ENCODE measurements around the gene KRT86. TPM values are rescaled to one million over a fixed set of nuclear protein-coding genes. Genes with fewer than 3 reads are reported as not detected.
A peak's percentile ranks its signal among the peaks of the same experiment; 100 is the strongest.

KRT86 gene
- total and polyA plus RNA-seq, 4 donors: 0.10 to 0.73 (median 0.38) TPM

DNA sequence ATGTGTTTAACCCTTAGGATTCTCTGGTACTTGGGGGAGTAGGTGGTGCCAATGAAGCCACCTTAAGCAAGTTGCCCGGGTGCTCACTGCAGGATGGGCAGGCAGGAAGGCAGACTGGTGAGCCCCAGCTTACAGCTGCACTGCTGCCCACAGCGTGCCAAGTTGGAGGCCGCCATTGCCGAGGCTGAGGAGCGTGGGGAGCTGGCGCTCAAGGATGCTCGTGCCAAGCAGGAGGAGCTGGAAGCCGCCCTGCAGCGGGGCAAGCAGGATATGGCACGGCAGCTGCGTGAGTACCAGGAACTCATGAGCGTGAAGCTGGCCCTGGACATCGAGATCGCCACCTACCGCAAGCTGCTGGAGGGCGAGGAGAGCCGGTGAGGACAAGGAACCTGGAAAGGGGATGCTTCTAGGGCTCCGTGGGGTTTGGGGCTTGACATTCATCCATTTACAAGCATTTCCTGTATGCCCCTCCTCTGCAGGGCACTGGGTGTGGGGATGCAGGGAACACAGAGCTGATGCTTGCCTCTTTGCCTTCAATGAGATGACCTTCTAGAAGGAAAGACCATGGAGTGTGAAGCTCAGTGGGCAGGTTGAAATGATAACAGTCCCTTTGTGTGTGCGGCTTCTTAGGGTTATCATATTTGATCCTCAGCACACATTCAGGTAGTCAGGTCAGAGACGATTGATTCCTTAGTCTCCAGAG is 29.0 kb upstream of the KRT86 start:
- no peaks in the 10 kb centered on the region for H3K36me3 ChIP-seq (ENCODE audit: control insufficient read depth, insufficient read depth, low read length)
- no peak for DNase-seq (ENCODE audit: low read depth in 4 of 6, low spot score in 6 of 6)
- H3K27ac ChIP-seq (ENCODE audit: low read depth, low read length): no peak overlapping the region
- WGBS (ENCODE audit: insufficient coverage): 88% methylated on average over 19 of the region's 20 CpGs
- no peaks in the 10 kb centered on the region for H3K9me3 ChIP-seq (ENCODE audit: control insufficient read depth, insufficient read depth, low read length)
- H3K27me3 ChIP-seq (ENCODE audit: control insufficient read depth, insufficient read depth, low read length): peaks cover 15% of the 10 kb centered on the region
- H3K4me3 ChIP-seq (ENCODE audit: low read depth, low read length): no peak overlapping the region
- H3K4me1 ChIP-seq (ENCODE audit: control insufficient read depth, insufficient read depth, low read length): peaks cover 34% of the 10 kb centered on the region

DNA sequence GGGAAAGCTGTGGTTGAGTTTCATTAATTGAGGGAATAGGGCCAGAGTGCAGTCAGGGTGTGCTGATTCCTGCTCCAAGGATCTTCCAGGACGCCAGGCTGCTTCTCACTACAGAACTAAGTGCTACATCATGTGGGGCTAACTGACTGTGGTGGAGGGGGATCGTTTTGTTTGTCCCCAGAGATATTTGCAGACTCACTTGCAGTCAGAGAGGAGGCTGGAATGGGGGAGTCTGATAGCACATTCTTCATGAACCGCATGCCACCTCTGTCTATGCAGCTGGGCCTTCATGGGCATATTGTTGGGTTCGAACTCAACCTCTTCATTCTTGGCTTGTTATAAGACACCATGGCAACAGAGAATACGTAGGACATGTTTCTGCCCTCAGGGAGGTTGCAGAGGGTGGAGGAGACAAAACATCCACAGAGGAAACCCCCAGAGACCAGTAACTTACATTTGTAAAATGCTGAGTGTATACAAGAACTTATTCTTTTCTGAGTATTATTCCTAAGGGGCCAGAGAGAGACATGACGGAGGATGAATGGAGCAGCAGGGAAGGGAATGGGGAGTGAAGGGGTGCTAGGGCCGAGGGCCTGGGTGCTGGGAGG is 28.4 kb upstream of the KRT86 start:
- Histone ChIP-seq H3K36me3 (ENCODE audit: control insufficient read depth, insufficient read depth, low read length) (no peaks in the 10 kb centered on the region), H3K9me3 (ENCODE audit: control insufficient read depth, insufficient read depth, low read length) (no peaks in the 10 kb centered on the region), H3K27me3 (ENCODE audit: control insufficient read depth, insufficient read depth, low read length) (peaks cover 18% of the 10 kb centered on the region), H3K4me3 (ENCODE audit: low read depth, low read length) (no peak overlapping the region), H3K27ac (ENCODE audit: low read depth, low read length) (no peak overlapping the region), H3K4me1 (ENCODE audit: control insufficient read depth, insufficient read depth, low read length) (peaks cover 34% of the 10 kb centered on the region)
- WGBS (ENCODE audit: insufficient coverage): 68% methylated on average over 4 of the region's 7 CpGs
- no peak for DNase-seq (ENCODE audit: low read depth in 4 of 6, low spot score in 6 of 6)

DNA sequence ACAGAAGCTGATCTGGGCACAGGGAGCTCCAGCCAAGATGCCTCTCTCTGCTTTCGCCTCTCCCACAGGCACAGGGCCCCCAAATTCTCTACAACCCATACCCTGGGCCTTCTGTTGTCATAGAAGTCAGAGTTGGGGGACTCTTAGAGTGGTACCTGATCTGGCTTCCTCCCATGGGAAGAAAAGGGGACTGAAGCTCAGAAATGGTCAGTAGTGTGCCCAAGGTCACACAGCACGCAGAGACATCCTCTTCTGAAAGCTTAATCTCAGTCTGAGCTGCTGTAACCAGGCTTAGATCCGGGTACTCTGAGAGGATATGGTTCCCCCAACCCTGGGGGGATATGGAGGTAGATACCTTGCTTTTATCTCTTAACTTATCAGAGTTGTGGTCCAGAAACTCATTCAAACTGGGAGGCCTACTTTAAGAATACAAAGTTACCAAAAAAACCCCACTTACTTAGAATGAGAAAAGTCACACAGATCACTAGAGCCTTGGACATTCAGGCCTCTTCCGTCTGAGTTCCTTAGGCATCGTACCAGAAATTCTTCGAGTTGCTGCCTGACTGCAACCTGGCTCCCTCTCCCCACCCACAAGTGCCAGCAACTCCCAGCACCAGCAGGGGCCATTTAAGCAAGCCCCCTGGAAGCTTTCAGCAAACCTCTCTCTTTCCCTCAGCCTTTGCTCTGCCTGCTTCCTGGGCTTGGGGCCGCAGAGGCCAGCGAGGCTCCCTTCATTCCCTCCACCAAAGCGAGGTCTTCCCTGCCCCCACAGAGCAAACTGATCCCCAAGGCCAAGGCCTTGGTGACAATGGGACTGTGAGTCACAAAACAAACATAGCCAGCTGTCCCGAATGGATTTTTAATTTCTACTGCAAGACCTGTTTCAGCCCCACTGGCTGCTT is 27.5 kb upstream of the KRT86 start:
- WGBS (ENCODE audit: insufficient coverage): 48% methylated on average over 8 of the region's 10 CpGs
- Histone ChIP-seq H3K9me3 (ENCODE audit: control insufficient read depth, insufficient read depth, low read length) (no peaks in the 10 kb centered on the region), H3K4me1 (ENCODE audit: control insufficient read depth, insufficient read depth, low read length) (peaks cover 34% of the 10 kb centered on the region), H3K27me3 (ENCODE audit: control insufficient read depth, insufficient read depth, low read length) (peaks cover 22% of the 10 kb centered on the region), H3K36me3 (ENCODE audit: control insufficient read depth, insufficient read depth, low read length) (no peaks in the 10 kb centered on the region), H3K4me3 (ENCODE audit: low read depth, low read length) (no peak overlapping the region), H3K27ac (ENCODE audit: low read depth, low read length) (no peak overlapping the region)
- no peak for DNase-seq (ENCODE audit: low read depth in 4 of 6, low spot score in 6 of 6)

DNA sequence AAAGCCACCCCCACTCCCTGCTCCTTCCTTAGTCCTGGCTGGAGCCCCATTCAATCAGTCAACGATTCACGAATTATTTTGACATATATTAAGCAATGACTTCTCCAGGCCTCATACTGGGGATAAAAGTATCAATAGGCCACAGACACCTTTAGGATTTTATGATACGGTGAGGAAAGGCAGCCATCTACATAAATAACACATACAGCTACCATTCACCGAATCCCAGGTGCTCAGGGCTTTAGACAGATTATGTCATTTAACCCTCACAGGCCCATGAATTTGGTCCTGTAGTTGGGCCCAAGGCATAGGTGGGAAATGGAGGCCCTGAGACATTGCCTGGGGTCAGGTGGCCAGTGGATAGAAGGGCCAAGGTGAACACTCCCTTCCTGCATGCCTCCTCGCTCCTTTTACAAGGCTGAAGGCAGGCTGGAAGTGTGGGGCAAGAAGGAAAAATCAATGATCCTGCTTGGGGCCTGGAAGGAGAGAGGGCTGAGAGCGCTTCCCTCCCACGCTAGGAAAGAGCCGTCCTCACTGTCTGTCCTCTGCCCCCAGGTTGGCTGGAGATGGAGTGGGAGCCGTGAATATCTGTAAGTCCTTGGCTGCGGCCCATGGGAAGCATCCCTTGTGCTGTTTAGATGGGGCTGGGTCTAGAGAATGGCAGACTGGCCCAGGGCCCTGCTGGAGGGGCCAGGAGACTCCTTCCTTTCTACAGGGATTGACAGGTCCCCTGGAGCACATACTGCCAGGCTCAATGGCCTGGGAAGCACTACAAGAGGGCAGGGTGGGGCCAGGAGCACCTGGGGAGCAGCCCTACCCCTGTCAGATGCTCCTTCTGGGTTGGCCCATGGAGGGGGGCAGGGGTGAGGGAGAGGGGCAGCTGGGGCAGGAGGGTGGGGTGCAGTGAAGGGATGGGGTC is 26.6 kb upstream of the KRT86 start:
- Histone ChIP-seq H3K36me3 (ENCODE audit: control insufficient read depth, insufficient read depth, low read length) (no peaks in the 10 kb centered on the region), H3K27ac (ENCODE audit: low read depth, low read length) (no peak overlapping the region), H3K4me1 (ENCODE audit: control insufficient read depth, insufficient read depth, low read length) (peaks cover 34% of the 10 kb centered on the region), H3K4me3 (ENCODE audit: low read depth, low read length) (no peak overlapping the region), H3K9me3 (ENCODE audit: control insufficient read depth, insufficient read depth, low read length) (no peaks in the 10 kb centered on the region), H3K27me3 (ENCODE audit: control insufficient read depth, insufficient read depth, low read length) (peaks cover 23% of the 10 kb centered on the region)
- DNase-seq (ENCODE audit: low read depth in 4 of 6, low spot score in 6 of 6): no peak
- 84% methylated on average over 6 of the region's 10 CpGs for WGBS (ENCODE audit: insufficient coverage)

DNA sequence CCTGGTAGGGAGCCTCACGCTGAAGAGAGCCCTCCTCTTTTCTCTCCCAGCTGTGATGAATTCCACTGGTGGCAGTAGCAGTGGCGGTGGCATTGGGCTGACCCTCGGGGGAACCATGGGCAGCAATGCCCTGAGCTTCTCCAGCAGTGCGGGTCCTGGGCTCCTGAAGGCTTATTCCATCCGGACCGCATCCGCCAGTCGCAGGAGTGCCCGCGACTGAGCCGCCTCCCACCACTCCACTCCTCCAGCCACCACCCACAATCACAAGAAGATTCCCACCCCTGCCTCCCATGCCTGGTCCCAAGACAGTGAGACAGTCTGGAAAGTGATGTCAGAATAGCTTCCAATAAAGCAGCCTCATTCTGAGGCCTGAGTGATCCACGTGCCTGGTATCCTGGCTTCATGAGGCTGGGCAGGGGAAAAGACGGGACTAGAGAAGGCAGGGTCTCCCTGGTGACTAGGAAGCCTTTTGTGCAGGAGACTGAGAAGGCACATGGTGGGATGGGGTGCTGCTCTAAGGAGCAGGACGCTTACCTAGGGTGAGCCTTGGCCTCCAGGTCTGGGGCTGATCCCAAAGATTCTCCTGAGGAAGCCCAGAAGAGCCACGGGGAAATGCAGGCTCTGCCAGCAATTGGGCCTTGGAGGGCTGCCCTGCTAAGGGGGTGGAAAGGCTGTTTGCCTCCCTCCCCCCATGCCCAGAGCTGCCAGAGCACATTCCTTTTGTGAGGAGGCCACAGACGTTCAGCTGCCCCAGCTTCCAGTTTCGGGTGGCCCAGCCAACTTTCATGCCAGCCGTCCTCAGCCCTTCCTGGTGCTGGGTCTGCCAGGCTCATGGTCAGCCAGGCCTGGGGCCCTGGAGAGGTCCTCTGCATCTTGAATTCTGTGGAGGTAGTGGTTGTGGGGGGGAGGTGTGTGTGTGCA is 25.6 kb upstream of the KRT86 start:
- peaks cover 32% of the 10 kb centered on the region for H3K4me1 ChIP-seq (ENCODE audit: control insufficient read depth, insufficient read depth, low read length)
- 67% methylated on average over 14 of the region's 18 CpGs for WGBS (ENCODE audit: insufficient coverage)
- H3K9me3 ChIP-seq (ENCODE audit: control insufficient read depth, insufficient read depth, low read length): no peaks in the 10 kb centered on the region
- peaks cover 27% of the 10 kb centered on the region for H3K27me3 ChIP-seq (ENCODE audit: control insufficient read depth, insufficient read depth, low read length)
- H3K27ac ChIP-seq (ENCODE audit: low read depth, low read length): no peak overlapping the region
- H3K4me3 ChIP-seq (ENCODE audit: low read depth, low read length): no peak overlapping the region
- peak in 1 of 6 donors; percentile 49 for DNase-seq (ENCODE audit: low read depth in 4 of 6, low spot score in 6 of 6)
- H3K36me3 ChIP-seq (ENCODE audit: control insufficient read depth, insufficient read depth, low read length): no peaks in the 10 kb centered on the region

DNA sequence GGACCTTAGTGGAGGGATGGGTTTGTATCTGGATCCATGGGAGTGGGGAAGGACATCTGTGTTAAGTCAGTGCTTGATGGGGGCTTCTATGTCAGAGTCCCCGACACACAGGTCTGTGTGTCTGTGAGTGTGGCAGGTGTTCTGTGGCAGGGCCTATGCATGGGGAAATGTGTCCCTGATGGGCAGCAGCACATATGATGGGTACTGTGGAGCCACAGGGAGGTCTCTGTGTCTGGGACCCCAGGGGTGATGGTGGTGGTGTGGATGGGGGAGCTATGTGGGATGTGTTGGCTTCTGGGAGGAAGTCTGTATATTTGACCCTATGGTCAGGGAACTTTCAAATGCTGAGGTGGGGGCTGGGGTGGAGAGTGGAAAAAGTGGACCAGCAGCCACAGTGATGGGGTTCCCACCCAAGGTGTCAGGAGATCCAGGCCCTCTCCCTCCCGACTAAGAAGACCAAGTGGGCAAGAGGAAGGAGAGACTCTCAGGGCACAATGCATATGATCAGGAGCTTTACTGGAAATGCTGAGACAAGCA is 24.9 kb upstream of the KRT86 start:
- H3K9me3 ChIP-seq (ENCODE audit: control insufficient read depth, insufficient read depth, low read length): no peaks in the 10 kb centered on the region
- H3K27ac ChIP-seq (ENCODE audit: low read depth, low read length): no peak overlapping the region
- DNase-seq (ENCODE audit: low read depth in 4 of 6, low spot score in 6 of 6): no peak
- H3K27me3 ChIP-seq (ENCODE audit: control insufficient read depth, insufficient read depth, low read length): peaks cover 29% of the 10 kb centered on the region
- H3K36me3 ChIP-seq (ENCODE audit: control insufficient read depth, insufficient read depth, low read length): no peaks in the 10 kb centered on the region
- peaks cover 25% of the 10 kb centered on the region for H3K4me1 ChIP-seq (ENCODE audit: control insufficient read depth, insufficient read depth, low read length)
- H3K4me3 ChIP-seq (ENCODE audit: low read depth, low read length): no peak overlapping the region
- WGBS (ENCODE audit: insufficient coverage): 96% methylated on average over 2 of the region's 2 CpGs

DNA sequence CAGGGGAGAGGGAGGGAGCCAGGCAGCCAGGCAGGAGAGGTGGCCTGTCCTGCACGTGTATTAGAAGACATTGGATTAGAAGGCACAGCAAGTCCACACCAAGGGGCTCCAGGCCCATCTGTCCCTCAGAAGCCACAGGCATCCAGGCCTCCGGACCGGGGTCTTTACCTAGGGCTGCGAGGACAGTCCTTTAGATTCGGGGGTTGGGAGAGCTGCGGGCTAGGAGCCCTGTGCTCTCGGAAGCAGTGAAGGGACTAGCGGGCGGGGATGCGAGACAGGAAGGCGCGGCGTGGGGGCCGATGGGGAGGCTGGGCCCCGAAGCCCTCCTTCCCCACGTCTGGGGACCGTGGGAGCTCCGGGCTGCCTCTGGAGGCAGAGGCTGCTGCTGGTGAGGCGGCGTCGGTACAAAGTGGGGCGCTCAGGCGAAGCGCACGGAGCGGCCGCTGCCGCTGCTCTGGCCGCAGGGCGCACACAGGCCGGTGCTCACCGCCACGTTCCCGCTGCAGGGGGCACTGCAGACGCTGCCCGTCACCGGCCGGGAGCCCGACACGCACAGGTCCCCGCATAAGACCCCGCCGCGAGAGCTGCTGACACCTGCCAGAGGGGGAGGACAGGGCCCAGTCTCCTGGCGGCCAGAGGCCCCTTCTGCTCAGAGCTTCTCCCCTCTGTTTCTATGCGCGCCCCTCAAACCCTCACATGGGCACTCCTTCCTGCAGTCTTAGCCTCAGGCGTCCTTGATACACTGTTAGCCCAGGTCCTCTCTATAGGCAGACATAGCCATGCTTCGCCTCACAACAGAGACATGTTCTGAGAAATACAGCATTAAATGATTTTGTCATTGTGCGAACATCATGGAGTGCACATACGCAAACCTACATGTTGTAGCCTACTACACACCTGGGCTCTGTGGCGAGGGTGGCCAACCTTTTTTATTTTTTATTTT is 24.1 kb upstream of the KRT86 start:
- no peaks in the 10 kb centered on the region for H3K36me3 ChIP-seq (ENCODE audit: control insufficient read depth, insufficient read depth, low read length)
- H3K9me3 ChIP-seq (ENCODE audit: control insufficient read depth, insufficient read depth, low read length): no peaks in the 10 kb centered on the region
- H3K27ac ChIP-seq (ENCODE audit: low read depth, low read length): no peak overlapping the region
- H3K4me3 ChIP-seq (ENCODE audit: low read depth, low read length): no peak overlapping the region
- 18% methylated on average over 51 of the region's 52 CpGs for WGBS (ENCODE audit: insufficient coverage)
- peaks cover 35% of the 10 kb centered on the region for H3K27me3 ChIP-seq (ENCODE audit: control insufficient read depth, insufficient read depth, low read length)
- DNase-seq (ENCODE audit: low read depth in 4 of 6, low spot score in 6 of 6): no peak
- H3K4me1 ChIP-seq (ENCODE audit: control insufficient read depth, insufficient read depth, low read length): peaks cover 25% of the 10 kb centered on the region
